Measurements from ENCODE around the gene LIN37. TPM values are rescaled to one million over a fixed set of nuclear protein-coding genes. Genes with fewer than 3 reads are reported as not detected.
"Not testable (repeated sequence)": the region's sequence is repeated elsewhere in the genome, so short reads cannot be mapped to it uniquely, and the experiment has no call there.

LIN37 gene
- polyA plus RNA-seq, 3 donors from 2014 or later, result 9.7 to 15.2 (median 12.6) TPM

DNA sequence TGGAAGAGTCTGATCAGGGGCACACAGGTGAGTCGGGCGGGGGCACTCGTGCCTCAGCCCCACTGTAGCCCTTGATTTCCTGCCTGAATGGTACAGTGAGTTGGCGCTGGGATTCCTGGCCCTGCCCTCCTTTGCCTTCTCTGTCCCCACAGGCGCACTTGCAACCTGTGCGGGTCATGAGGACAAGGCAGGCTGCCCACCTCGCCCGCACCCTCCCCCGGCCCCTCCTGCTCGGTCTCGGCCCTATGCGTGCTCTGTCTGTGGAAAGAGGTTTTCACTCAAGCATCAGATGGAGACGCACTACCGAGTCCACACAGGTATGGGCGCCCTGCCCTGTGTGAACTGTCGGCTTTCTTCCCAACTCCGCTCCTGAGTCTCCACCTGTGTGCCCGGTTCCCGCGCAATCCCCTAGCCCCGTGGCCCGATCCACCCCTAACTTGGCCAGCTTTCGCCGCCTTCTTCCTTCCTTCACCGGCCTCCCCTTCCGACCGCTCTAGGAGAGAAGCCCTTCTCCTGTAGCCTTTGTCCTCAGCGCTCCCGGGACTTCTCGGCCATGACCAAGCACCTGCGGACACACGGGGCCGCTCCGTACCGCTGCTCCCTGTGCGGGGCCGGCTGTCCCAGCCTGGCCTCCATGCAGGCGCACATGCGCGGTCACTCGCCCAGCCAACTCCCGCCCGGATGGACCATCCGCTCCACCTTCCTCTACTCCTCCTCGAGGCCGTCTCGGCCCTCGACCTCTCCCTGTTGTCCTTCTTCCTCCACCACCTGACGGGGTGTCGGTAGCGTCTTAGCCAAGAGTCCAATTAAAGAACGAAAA is 32.2 kb upstream of the LIN37 start:
- peaks cover 29 to 32% of the 10 kb centered on the region in 2 donors for H3K4me1 Mint-ChIP-seq
- H3K36me3 Mint-ChIP-seq, result peaks cover 0 to 4% (median 0%) of the 10 kb centered on the region in 3 donors
- peak in 1 of 3 donors; percentile 9 for DNase-seq
- H3K27me3 Mint-ChIP-seq (ENCODE audit: low read depth in 3 of 3), result peaks cover 3 to 5% (median 3%) of the 10 kb centered on the region in 3 donors
- H3K9me3 Mint-ChIP-seq, result no peaks in the 10 kb centered on the region
- peak overlapping the region; percentile 91 to 98 (median 94) for H3K4me3 Mint-ChIP-seq
- H3K27ac Mint-ChIP-seq, result peak overlapping the region; percentile 87 to 99 (median 96)

- H3K4me3 Mint-ChIP-seq, result peak overlapping the region; percentile 91 to 98 (median 94)
- no peaks in the 10 kb centered on the region for H3K9me3 Mint-ChIP-seq
- H3K27me3 Mint-ChIP-seq (ENCODE audit: low read depth in 3 of 3), result peaks cover 3 to 5% (median 3%) of the 10 kb centered on the region in 3 donors
- H3K36me3 Mint-ChIP-seq, result peaks cover 0 to 4% (median 0%) of the 10 kb centered on the region in 3 donors
- H3K4me1 Mint-ChIP-seq, result peaks cover 29 to 32% of the 10 kb centered on the region in 2 donors
- H3K27ac Mint-ChIP-seq, result peak overlapping the region; percentile 87 to 99 (median 96)
- peak; percentile 94 to 96 (median 96) for DNase-seq
Measured at GRCh38 chr19:35716801-35717664, 31.3 kb upstream of the LIN37 start.

DNA sequence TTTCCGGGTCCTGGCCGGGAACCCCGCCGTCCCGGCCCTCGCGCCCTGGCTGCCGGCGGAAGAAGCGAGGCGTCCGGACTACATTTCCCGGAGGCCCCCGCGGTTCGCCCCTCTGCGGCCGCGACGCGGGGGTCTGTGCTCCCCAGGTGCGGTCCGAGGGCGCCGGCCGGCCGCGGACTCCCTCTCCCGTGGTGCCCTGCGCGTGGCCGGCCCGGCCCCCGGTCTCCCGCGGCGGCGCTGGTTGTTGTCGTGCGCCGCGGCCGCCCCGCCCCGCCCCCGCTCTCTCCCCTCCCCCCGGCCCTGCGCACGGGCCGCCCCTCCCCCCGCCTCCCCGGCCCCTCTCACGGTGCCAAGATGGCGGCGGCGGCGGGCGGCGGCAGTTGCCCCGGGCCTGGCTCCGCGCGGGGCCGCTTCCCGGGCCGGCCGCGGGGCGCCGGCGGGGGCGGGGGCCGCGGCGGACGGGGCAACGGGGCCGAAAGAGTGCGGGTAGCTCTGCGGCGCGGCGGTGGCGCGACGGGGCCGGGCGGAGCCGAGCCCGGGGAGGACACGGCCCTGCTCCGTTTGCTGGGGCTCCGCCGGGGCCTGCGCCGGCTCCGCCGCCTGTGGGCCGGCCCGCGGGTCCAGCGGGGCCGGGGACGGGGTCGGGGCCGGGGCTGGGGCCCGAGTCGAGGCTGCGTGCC is 30.6 kb upstream of the LIN37 start, which contains the start of gene KMT2B:
KMT2B (plus strand) TSS at position 339 of the 680 bp plus-strand sequence; CDS start at position 355, 16 bp downstream.
- peak within 1 kb of the TSS; percentile 91 to 98 (median 94) for H3K4me3 Mint-ChIP-seq
- no peaks in the 10 kb centered on the region for H3K9me3 Mint-ChIP-seq
- peaks cover 0 to 4% (median 0%) of the 10 kb centered on the region in 3 donors for H3K36me3 Mint-ChIP-seq
- peaks cover 32% of the 10 kb centered on the region in 2 donors for H3K4me1 Mint-ChIP-seq
- DNase-seq, result no peak
- H3K27ac Mint-ChIP-seq, result peak within 1 kb of the TSS; percentile 87 to 99 (median 96)
- H3K27me3 Mint-ChIP-seq (ENCODE audit: low read depth in 3 of 3), result peaks cover under 1 to 5% (median 3%) of the 10 kb centered on the region in 3 donors

DNA sequence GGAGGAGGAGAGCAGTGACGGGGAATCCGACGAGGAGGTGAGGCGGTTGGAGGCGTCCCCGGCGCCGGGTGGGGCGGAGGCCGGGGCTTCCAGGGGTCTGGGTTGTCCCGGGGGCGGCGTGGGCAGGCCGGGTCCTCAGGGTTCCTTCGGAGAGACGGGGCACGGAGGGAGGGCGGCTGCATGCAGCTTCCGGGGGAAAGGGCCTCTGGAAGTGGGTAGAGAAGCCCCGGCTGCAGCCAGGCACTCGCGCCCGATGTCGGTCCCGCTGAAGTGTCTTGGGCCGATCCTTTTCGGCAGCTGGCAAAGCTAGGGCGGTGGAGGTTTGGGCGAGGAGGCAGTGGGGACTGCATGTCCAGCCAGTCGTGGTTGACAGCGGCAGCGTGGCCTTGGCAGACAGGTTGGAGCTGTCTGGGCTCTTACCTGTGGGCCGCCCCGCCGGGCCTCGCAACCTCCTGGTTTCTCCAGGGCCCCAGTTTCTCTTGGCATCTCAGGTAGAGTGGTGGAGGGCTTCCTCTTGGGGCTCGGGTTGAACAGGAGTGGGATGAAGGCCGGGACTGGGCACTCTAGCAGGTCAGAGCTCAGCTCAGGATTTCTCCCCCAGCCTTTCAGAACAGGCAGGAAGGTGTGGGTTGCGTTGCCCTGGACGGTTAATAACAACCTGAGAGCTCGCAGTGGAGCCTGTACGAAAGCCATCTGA is 29.9 kb upstream of the LIN37 start:
- Mint-ChIP-seq H3K27me3 (ENCODE audit: low read depth in 3 of 3) (peaks cover 0 to 3% (median 3%) of the 10 kb centered on the region in 3 donors), H3K4me1 (peaks cover 32% of the 10 kb centered on the region in 2 donors), H3K27ac (peak overlapping the region in 5 of 6 donors; percentile 74 to 93 (median 88)), H3K9me3 (no peaks in the 10 kb centered on the region), H3K36me3 (peaks cover 0 to 8% (median 0%) of the 10 kb centered on the region in 3 donors), H3K4me3 (peak overlapping the region; percentile 81 to 89 (median 88))
- peak; percentile 33 to 37 (median 36) for DNase-seq

GRCh38 chr19:35719402-35720162 is 28.8 kb upstream of the LIN37 start:
- H3K9me3 Mint-ChIP-seq, result no peaks in the 10 kb centered on the region
- peak overlapping the region; percentile 49 to 88 (median 73) for H3K27ac Mint-ChIP-seq
- DNase-seq, result no peak
- peaks cover 0 to 3% (median 3%) of the 10 kb centered on the region in 3 donors for H3K27me3 Mint-ChIP-seq (ENCODE audit: low read depth in 3 of 3)
- peak overlapping the region; percentile 81 to 89 (median 88) for H3K4me3 Mint-ChIP-seq
- H3K36me3 Mint-ChIP-seq, result peaks cover 0 to 14% (median 5%) of the 10 kb centered on the region in 3 donors
- H3K4me1 Mint-ChIP-seq, result peaks cover 32% of the 10 kb centered on the region in 2 donors

- peak overlapping the region in 2 of 6 donors; percentile 31 to 72 for H3K27ac Mint-ChIP-seq
- no peaks in the 10 kb centered on the region for H3K9me3 Mint-ChIP-seq
- peaks cover 0 to 14% (median 5%) of the 10 kb centered on the region in 3 donors for H3K36me3 Mint-ChIP-seq
- H3K27me3 Mint-ChIP-seq (ENCODE audit: low read depth in 3 of 3), result peaks cover 0 to 3% (median 3%) of the 10 kb centered on the region in 3 donors
- H3K4me3 Mint-ChIP-seq, result peak overlapping the region in 1 of 5 donors; percentile 22
- peaks cover 30 to 32% of the 10 kb centered on the region in 2 donors for H3K4me1 Mint-ChIP-seq
- DNase-seq, result no peak
Measured at GRCh38 chr19:35720163-35720524, 28.2 kb upstream of the LIN37 start.

GRCh38 chr19:35720648-35721047 is 27.7 kb upstream of the LIN37 start:
- Mint-ChIP-seq H3K27me3 (ENCODE audit: low read depth in 3 of 3) (peaks cover 0 to 3% (median 3%) of the 10 kb centered on the region in 3 donors), H3K27ac (no peak overlapping the region), H3K4me1 (peaks cover 30 to 32% of the 10 kb centered on the region in 2 donors), H3K36me3 (peaks cover 0 to 17% (median 5%) of the 10 kb centered on the region in 3 donors), H3K9me3 (no peaks in the 10 kb centered on the region), H3K4me3 (no peak overlapping the region)
- DNase-seq, result no peak

DNA sequence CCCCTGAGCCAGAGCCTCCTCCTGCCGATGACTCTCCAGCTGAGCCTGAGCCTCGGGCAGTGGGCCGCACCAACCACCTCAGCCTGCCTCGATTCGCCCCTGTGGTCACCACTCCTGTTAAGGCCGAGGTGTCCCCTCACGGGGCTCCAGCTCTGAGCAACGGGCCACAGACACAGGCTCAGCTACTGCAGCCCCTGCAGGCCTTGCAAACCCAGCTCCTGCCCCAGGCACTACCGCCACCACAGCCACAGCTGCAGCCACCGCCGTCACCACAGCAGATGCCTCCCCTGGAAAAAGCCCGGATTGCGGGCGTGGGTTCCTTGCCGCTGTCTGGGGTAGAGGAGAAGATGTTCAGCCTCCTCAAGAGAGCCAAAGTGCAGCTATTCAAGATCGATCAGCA is 27.0 kb upstream of the LIN37 start:
- DNase-seq, result no peak
- Mint-ChIP-seq H3K27me3 (ENCODE audit: low read depth in 3 of 3) (peaks cover 0 to 3% (median 1%) of the 10 kb centered on the region in 3 donors), H3K36me3 (peaks cover 0 to 24% (median 5%) of the 10 kb centered on the region in 3 donors), H3K4me3 (no peak overlapping the region), H3K27ac (no peak overlapping the region), H3K4me1 (peaks cover 23 to 25% of the 10 kb centered on the region in 2 donors), H3K9me3 (no peaks in the 10 kb centered on the region)

GRCh38 chr19:35722461-35722860 is 25.9 kb upstream of the LIN37 start:
- H3K27me3 Mint-ChIP-seq (ENCODE audit: low read depth in 3 of 3), result peaks cover 0 to 3% (median 0%) of the 10 kb centered on the region in 3 donors
- peaks cover 17 to 20% of the 10 kb centered on the region in 2 donors for H3K4me1 Mint-ChIP-seq
- peaks cover 0 to 28% (median 5%) of the 10 kb centered on the region in 3 donors for H3K36me3 Mint-ChIP-seq
- H3K4me3 Mint-ChIP-seq, result no peak overlapping the region
- no peak for DNase-seq
- H3K9me3 Mint-ChIP-seq, result no peaks in the 10 kb centered on the region
- H3K27ac Mint-ChIP-seq, result no peak overlapping the region

DNA sequence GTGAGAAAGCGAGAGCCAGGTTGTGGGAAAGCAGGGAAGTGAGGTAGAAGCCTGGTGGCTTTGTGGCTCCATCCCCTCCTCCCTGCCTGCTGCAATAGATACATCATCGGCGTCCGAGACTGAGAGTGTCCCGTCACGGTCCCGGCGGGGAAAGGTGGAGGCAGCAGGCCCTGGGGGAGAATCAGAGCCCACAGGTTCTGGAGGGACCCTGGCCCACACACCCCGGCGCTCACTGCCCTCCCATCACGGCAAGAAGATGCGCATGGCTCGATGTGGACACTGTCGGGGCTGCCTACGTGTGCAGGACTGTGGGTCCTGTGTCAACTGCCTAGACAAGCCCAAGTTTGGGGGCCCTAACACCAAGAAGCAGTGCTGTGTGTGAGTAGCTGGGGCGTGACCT is 25.5 kb upstream of the LIN37 start:
- DNase-seq, result no peak
- Mint-ChIP-seq H3K9me3 (no peaks in the 10 kb centered on the region), H3K27ac (no peak overlapping the region), H3K27me3 (ENCODE audit: low read depth in 3 of 3) (peaks cover 0 to 3% (median 0%) of the 10 kb centered on the region in 3 donors), H3K4me3 (no peak overlapping the region), H3K36me3 (peaks cover 0 to 28% (median 5%) of the 10 kb centered on the region in 3 donors), H3K4me1 (peaks cover 17 to 20% of the 10 kb centered on the region in 2 donors)

- peaks cover 15 to 17% of the 10 kb centered on the region in 2 donors for H3K4me1 Mint-ChIP-seq
- H3K36me3 Mint-ChIP-seq, result peaks cover 0 to 34% (median 5%) of the 10 kb centered on the region in 3 donors
- H3K4me3 Mint-ChIP-seq, result no peak overlapping the region
- peaks cover 0 to 3% (median 0%) of the 10 kb centered on the region in 3 donors for H3K27me3 Mint-ChIP-seq (ENCODE audit: low read depth in 3 of 3)
- no peaks in the 10 kb centered on the region for H3K9me3 Mint-ChIP-seq
- no peak for DNase-seq
- H3K27ac Mint-ChIP-seq, result no peak overlapping the region
Measured at GRCh38 chr19:35723671-35724070, 24.7 kb upstream of the LIN37 start.

GRCh38 chr19:35724132-35724531 is 24.2 kb upstream of the LIN37 start:
- Mint-ChIP-seq H3K4me1 (peaks cover 11 to 12% of the 10 kb centered on the region in 2 donors), H3K36me3 (peaks cover 0 to 34% (median 5%) of the 10 kb centered on the region in 3 donors)
- not testable (repeated sequence) for H3K27ac Mint-ChIP-seq; DNase-seq; H3K27me3 Mint-ChIP-seq (ENCODE audit: low read depth in 3 of 3); H3K9me3 Mint-ChIP-seq; H3K4me3 Mint-ChIP-seq
